ENCODE results near the gene GALNT10.

DNA sequence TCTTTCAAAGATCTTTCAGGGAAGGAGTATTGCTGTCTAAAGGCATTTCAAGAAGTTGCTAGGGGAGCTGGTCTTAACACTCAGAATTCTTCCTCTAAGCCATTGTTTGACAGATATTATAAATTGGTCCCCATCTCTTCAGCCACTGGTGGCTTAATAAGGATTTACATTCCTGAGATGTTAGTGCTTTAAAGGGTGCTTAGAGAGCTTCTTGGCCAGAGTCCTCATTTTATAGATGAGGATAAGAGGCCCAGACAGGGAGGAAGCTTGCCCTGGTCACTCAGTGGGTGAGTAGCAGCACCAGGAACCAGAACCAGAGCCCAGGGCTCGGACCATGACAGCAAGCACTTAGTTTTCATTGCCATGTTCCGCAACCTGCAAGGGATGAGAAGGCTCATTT lies 53.2 kb downstream of the GALNT10 start:
- TF ChIP-seq, protein P1, sequence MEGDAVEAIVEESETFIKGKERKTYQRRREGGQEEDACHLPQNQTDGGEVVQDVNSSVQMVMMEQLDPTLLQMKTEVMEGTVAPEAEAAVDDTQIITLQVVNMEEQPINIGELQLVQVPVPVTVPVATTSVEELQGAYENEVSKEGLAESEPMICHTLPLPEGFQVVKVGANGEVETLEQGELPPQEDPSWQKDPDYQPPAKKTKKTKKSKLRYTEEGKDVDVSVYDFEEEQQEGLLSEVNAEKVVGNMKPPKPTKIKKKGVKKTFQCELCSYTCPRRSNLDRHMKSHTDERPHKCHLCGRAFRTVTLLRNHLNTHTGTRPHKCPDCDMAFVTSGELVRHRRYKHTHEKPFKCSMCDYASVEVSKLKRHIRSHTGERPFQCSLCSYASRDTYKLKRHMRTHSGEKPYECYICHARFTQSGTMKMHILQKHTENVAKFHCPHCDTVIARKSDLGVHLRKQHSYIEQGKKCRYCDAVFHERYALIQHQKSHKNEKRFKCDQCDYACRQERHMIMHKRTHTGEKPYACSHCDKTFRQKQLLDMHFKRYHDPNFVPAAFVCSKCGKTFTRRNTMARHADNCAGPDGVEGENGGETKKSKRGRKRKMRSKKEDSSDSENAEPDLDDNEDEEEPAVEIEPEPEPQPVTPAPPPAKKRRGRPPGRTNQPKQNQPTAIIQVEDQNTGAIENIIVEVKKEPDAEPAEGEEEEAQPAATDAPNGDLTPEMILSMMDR (IDR thresholded peaks at IDR 0.05; ENCODE audit: insufficient read depth, low read depth, low read length), result no peak
- TF ChIP-seq EZH2 (IDR thresholded peaks at IDR 0.05; ENCODE audit: insufficient read depth, low read length), result no peak
